Measurements from ENCODE around the gene CCDC87.

The CCDC87 gene

GRCh38 chr11:66570850-66571180 is 22.0 kb downstream of the CCDC87 start:
- DNase-seq = no peak

GRCh38 chr11:66570079-66570849 is 22.6 kb downstream of the CCDC87 start:
- no peak for DNase-seq

- no peak for DNase-seq
Observed at GRCh38 chr11:66569076-66569475, 23.8 kb downstream of the CCDC87 start.

- DNase-seq = peak; percentile 11
Observed at GRCh38 chr11:66568124-66568916, 24.5 kb downstream of the CCDC87 start, which contains the start of gene CTSF. CTSF (minus strand) TSS chr11:66568606; CDS start chr11:66568486, 120 bp downstream.

- DNase-seq = no peak
Observed at GRCh38 chr11:66567787-66568123, 25.1 kb downstream of the CCDC87 start.

- no peak for DNase-seq
Observed at GRCh38 chr11:66566221-66566620, 26.6 kb downstream of the CCDC87 start.

- DNase-seq = no peak
Observed at GRCh38 chr11:66564984-66565383, 27.9 kb downstream of the CCDC87 start.

GRCh38 chr11:66564538-66564937 is 28.3 kb downstream of the CCDC87 start:
- DNase-seq = no peak

GRCh38 chr11:66563832-66564231 is 29.0 kb downstream of the CCDC87 start:
- no peak for DNase-seq

GRCh38 chr11:66562907-66563583 is 29.8 kb downstream of the CCDC87 start:
- DNase-seq = no peak

- DNase-seq = no peak
Observed at GRCh38 chr11:66562275-66562674, 30.6 kb downstream of the CCDC87 start.

GRCh38 chr11:66561975-66562248 is 31.0 kb downstream of the CCDC87 start:
- DNase-seq = no peak

- no peak for DNase-seq
Observed at GRCh38 chr11:66561178-66561974, 31.5 kb downstream of the CCDC87 start.

GRCh38 chr11:66559866-66560676 is 32.8 kb downstream of the CCDC87 start:
- DNase-seq = no peak

GRCh38 chr11:66559142-66559865 is 33.6 kb downstream of the CCDC87 start:
- no peak for DNase-seq

- DNase-seq = no peak
Observed at GRCh38 chr11:66557733-66558326, 35.0 kb downstream of the CCDC87 start.

GRCh38 chr11:66556086-66556485 is 36.8 kb downstream of the CCDC87 start:
- no peak for DNase-seq

GRCh38 chr11:66555416-66555815 is 37.4 kb downstream of the CCDC87 start:
- DNase-seq = no peak

- no peak for DNase-seq
Observed at GRCh38 chr11:66554602-66555001, 38.3 kb downstream of the CCDC87 start.

- DNase-seq = no peak
Observed at GRCh38 chr11:66550887-66551286, 42.0 kb downstream of the CCDC87 start.

- DNase-seq = no peak
Observed at GRCh38 chr11:66549696-66550095, 43.2 kb downstream of the CCDC87 start.

Data from kidney glomerular epithelial cell (primary cell).